T-cell (primary cell): ENCODE results near the gene DPRX. TPM values are rescaled to one million over a fixed set of nuclear protein-coding genes. Genes with fewer than 3 reads are reported as not detected.

Experiments
- ATAC-seq, 4 experiments: fragments of 200-7000 bp in 3 of 4; fragments of 150-1000 bp in 1 of 4; cut with Tn5 transposase; replicated peaks in 1 of 4; 1 replicate in 3 of 4; 2 replicates in 1 of 4; pipeline ENCODE4 v1.10.0; 2021; ENCODE audit warnings: moderate library complexity in 3 of 4, mild to moderate bottlenecking in 2 of 4, moderate number of reproducible peaks in 1 of 4
- CTCF ChIA-PET, 2 donors: fragments of 300-600 bp; sonication (Branson Sonifier 250); formaldehyde crosslinking; loops; one replicate each; lab custom pipeline; 2022; ENCODE audit warnings: antibody characterized with exemption in 2 of 2; lab: Charles Lee
- POLR2A ChIA-PET, 2 donors: fragments of 300-600 bp; sonication (Branson Sonifier 250); formaldehyde crosslinking; loops; one replicate each; lab custom pipeline; 2022; ENCODE audit warnings: antibody characterized with exemption in 2 of 2; lab: Charles Lee
- DNase-seq, 35 experiments: peaks; one replicate each; pipeline versions ENCODE4 v3.0.0 to v3.0.0-alpha.2; 2013 to 2023
- H3K27ac ChIP-seq: one replicate; pipeline ENCODE4 v1.5.1; 2013; ENCODE audit warnings: low read length
- H3K27me3 ChIP-seq, 2 experiments: replicated peaks in 1 of 2; 1 replicate in 1 of 2; 2 replicates in 1 of 2; pipeline versions ENCODE4 v1.6.1 to v1.7.0; 2013; ENCODE audit warnings: low read length in 1 of 2, mixed read lengths in 1 of 2; ENCODE audit not compliant: control insufficient read depth in 2 of 2, insufficient read depth in 2 of 2; ENCODE audit errors: extremely low read depth in 1 of 2
- H3K36me3 ChIP-seq, 2 donors: 1 replicate in 1 of 2; 2 replicates in 1 of 2; pipeline versions ENCODE4 v1.6.1 to v1.7.0; 2013; ENCODE audit warnings: low read length in 1 of 2; ENCODE audit not compliant: control insufficient read depth in 2 of 2, insufficient read depth in 1 of 2; ENCODE audit errors: extremely low read depth in 1 of 2
- H3K4me1 ChIP-seq, 2 experiments: 1 replicate in 1 of 2; 2 replicates in 1 of 2; pipeline versions ENCODE4 v1.6.1 to v1.7.0; 2013; ENCODE audit warnings: low read length in 2 of 2, mixed read lengths in 1 of 2; ENCODE audit not compliant: insufficient read depth in 2 of 2, control insufficient read depth in 1 of 2; ENCODE audit errors: extremely low read depth in 1 of 2
- H3K4me3 ChIP-seq, 2 donors: 1 replicate in 1 of 2; 2 replicates in 1 of 2; pipeline versions ENCODE4 v1.5.1 to v1.7.0; 2013; ENCODE audit warnings: mild to moderate bottlenecking in 2 of 2, low read length in 1 of 2, moderate library complexity in 1 of 2; ENCODE audit not compliant: control insufficient read depth in 1 of 2; ENCODE audit errors: extremely low read depth in 1 of 2
- H3K9me3 ChIP-seq: 2 replicates; pipeline ENCODE4 v1.7.0; 2013
- H3K27ac Mint-ChIP-seq, 2 donors: one replicate each; pipeline ENCODE4 v1.8.0; 2020 to 2021; ENCODE audit warnings: mild to moderate bottlenecking in 2 of 2, mixed read lengths in 2 of 2
- H3K27me3 Mint-ChIP-seq, 2 donors: one replicate each; pipeline ENCODE4 v1.8.0; 2021 to 2022; ENCODE audit warnings: mixed read lengths in 2 of 2
- H3K36me3 Mint-ChIP-seq: one replicate; pipeline ENCODE4 v1.8.0; 2021; ENCODE audit warnings: mixed read lengths
- H3K4me1 Mint-ChIP-seq, 3 donors: one replicate each; pipeline ENCODE4 v1.8.0; 2020 to 2022; ENCODE audit warnings: mixed read lengths in 3 of 3, mild to moderate bottlenecking in 1 of 3
- H3K4me3 Mint-ChIP-seq, 3 donors: one replicate each; pipeline ENCODE4 v1.8.0; 2020 to 2022; ENCODE audit warnings: mild to moderate bottlenecking in 3 of 3, mixed read lengths in 3 of 3, moderate library complexity in 3 of 3
- H3K9me3 Mint-ChIP-seq, 3 donors: one replicate each; pipeline ENCODE4 v1.8.0; 2020 to 2022; ENCODE audit warnings: mixed read lengths in 3 of 3
- WGBS: methylation state at CpG from one replicate; pipeline ENCODE4 v1.1.5; 2013; ENCODE audit warnings: missing lambda C conversion rate; ENCODE audit not compliant: insufficient coverage; 5-methylcytosine and 5-hydroxymethylcytosine counted together
- total RNA-seq, 35 experiments: library from RNA in 6 of 35; stranded (reverse) in 6 of 35; fragments of 120-200 nt in 1 of 35; gene quantifications; one replicate each; pipeline versions ENCODE4 v1.2.1 to v1.2.4 and lab custom pipeline; 2013 to 2026

DPRX gene
- total RNA-seq, 5 donors from 2014 or later (not counting 1 experiment from before 2014, with no cell fraction given): not detected

GRCh38 chr19:53642381-53643099, 10.7 kb downstream of the DPRX start:
- Mint-ChIP-seq H3K4me3 (no peak overlapping the region), H3K4me1 (no peaks in the 10 kb centered on the region), H3K27me3 (no peaks in the 10 kb centered on the region), H3K9me3 (peaks cover 0 to 18% (median 4%) of the 10 kb centered on the region in 3 donors), H3K27ac (no peak overlapping the region), H3K36me3 (no peaks in the 10 kb centered on the region)
- no peak for DNase-seq
- Histone ChIP-seq H3K9me3 (no peaks in the 10 kb centered on the region), H3K4me3 (no peak overlapping the region), H3K27ac (no peak overlapping the region), H3K36me3 (no peaks in the 10 kb centered on the region), H3K27me3 (no peaks in the 10 kb centered on the region), H3K4me1 (no peaks in the 10 kb centered on the region)
- ChIA-PET CTCF (no interaction called here), POLR2A (no interaction called here)
- no peak for ATAC-seq
- 84% methylated on average over 8 of the region's 8 CpGs for WGBS

- no peaks in the 10 kb centered on the region for H3K4me1 Mint-ChIP-seq
- 83% methylated on average over 2 of the region's 4 CpGs for WGBS
- Histone ChIP-seq H3K9me3 (no peaks in the 10 kb centered on the region), H3K36me3 (no peaks in the 10 kb centered on the region), H3K4me3 (no peak overlapping the region), H3K27ac (no peak overlapping the region), H3K27me3 (no peaks in the 10 kb centered on the region), H3K4me1 (no peaks in the 10 kb centered on the region)
- no peak overlapping the region for H3K27ac Mint-ChIP-seq
- no peaks in the 10 kb centered on the region for H3K27me3 Mint-ChIP-seq
- peaks cover 0 to 18% (median 4%) of the 10 kb centered on the region in 3 donors for H3K9me3 Mint-ChIP-seq
- ChIA-PET CTCF (no interaction called here), POLR2A (no interaction called here)
- H3K36me3 Mint-ChIP-seq: no peaks in the 10 kb centered on the region
- ATAC-seq: no peak
- no peak overlapping the region for H3K4me3 Mint-ChIP-seq
- DNase-seq: no peak
These were observed 12.4 kb downstream of the DPRX start for GRCh38 chr19:53644061-53644816.

GRCh38 chr19:53646144-53646543, 14.3 kb downstream of the DPRX start:
- H3K27me3 ChIP-seq: no peaks in the 10 kb centered on the region
- ATAC-seq: no peak
- H3K4me1 Mint-ChIP-seq: no peaks in the 10 kb centered on the region
- peaks cover 0 to 21% (median 7%) of the 10 kb centered on the region in 3 donors for H3K9me3 Mint-ChIP-seq
- no peaks in the 10 kb centered on the region for H3K4me1 ChIP-seq
- no peak overlapping the region for H3K4me3 Mint-ChIP-seq
- H3K36me3 Mint-ChIP-seq: no peaks in the 10 kb centered on the region
- H3K36me3 ChIP-seq: no peaks in the 10 kb centered on the region
- WGBS: no CpG with 5 or more reads among the region's 2 CpGs
- H3K27me3 Mint-ChIP-seq: no peaks in the 10 kb centered on the region
- H3K27ac Mint-ChIP-seq: no peak overlapping the region
- ChIA-PET CTCF (no interaction called here), POLR2A (no interaction called here)
- DNase-seq: no peak
- no peaks in the 10 kb centered on the region for H3K9me3 ChIP-seq
- no peak overlapping the region for H3K27ac ChIP-seq
- H3K4me3 ChIP-seq: no peak overlapping the region

GRCh38 chr19:53647350-53647749, 15.6 kb downstream of the DPRX start:
- H3K27me3 ChIP-seq: no peaks in the 10 kb centered on the region
- Mint-ChIP-seq H3K36me3 (no peaks in the 10 kb centered on the region), H3K27ac (no peak overlapping the region), H3K9me3 (peaks cover 0 to 18% (median 4%) of the 10 kb centered on the region in 3 donors), H3K27me3 (no peaks in the 10 kb centered on the region), H3K4me3 (no peak overlapping the region), H3K4me1 (no peaks in the 10 kb centered on the region)
- POLR2A ChIA-PET: no interaction called here
- ATAC-seq (no peak), DNase-seq (no peak)
- CTCF ChIA-PET: no interaction called here
- no peaks in the 10 kb centered on the region for H3K4me1 ChIP-seq
- H3K27ac ChIP-seq: no peak overlapping the region
- no peaks in the 10 kb centered on the region for H3K36me3 ChIP-seq
- 94% methylated on average over 13 of the region's 13 CpGs for WGBS
- H3K4me3 ChIP-seq: no peak overlapping the region
- H3K9me3 ChIP-seq: no peaks in the 10 kb centered on the region

- H3K27ac Mint-ChIP-seq: no peak overlapping the region
- no peaks in the 10 kb centered on the region for H3K4me1 Mint-ChIP-seq
- Histone ChIP-seq H3K36me3 (no peaks in the 10 kb centered on the region), H3K4me1 (no peaks in the 10 kb centered on the region), H3K27me3 (no peaks in the 10 kb centered on the region), H3K4me3 (no peak overlapping the region), H3K9me3 (no peaks in the 10 kb centered on the region), H3K27ac (no peak overlapping the region)
- ChIA-PET POLR2A (no interaction called here), CTCF (no interaction called here)
- no peaks in the 10 kb centered on the region for H3K27me3 Mint-ChIP-seq
- WGBS: 94% methylated on average over 30 of the region's 33 CpGs
- no peaks in the 10 kb centered on the region for H3K36me3 Mint-ChIP-seq
- ATAC-seq (no peak), DNase-seq (no peak)
- peaks cover 0 to 14% (median 4%) of the 10 kb centered on the region in 3 donors for H3K9me3 Mint-ChIP-seq
- no peak overlapping the region for H3K4me3 Mint-ChIP-seq
These were observed 16.0 kb downstream of the DPRX start for GRCh38 chr19:53647792-53648191.

GRCh38 chr19:53649746-53650593, 18.2 kb downstream of the DPRX start:
- Mint-ChIP-seq H3K36me3 (no peaks in the 10 kb centered on the region), H3K27me3 (no peaks in the 10 kb centered on the region), H3K4me3 (no peak overlapping the region), H3K9me3 (peaks cover 2 to 6% (median 5%) of the 10 kb centered on the region in 3 donors), H3K27ac (no peak overlapping the region), H3K4me1 (no peaks in the 10 kb centered on the region)
- Histone ChIP-seq H3K27ac (no peak overlapping the region), H3K36me3 (no peaks in the 10 kb centered on the region), H3K9me3 (no peaks in the 10 kb centered on the region), H3K27me3 (no peaks in the 10 kb centered on the region), H3K4me3 (peak overlapping the region in 1 of 2 donors; percentile 15), H3K4me1 (no peaks in the 10 kb centered on the region)
- CTCF ChIA-PET: no interaction called here
- POLR2A ChIA-PET: no interaction called here
- ATAC-seq (no peak), DNase-seq (no peak)
- WGBS: 92% methylated on average over 17 of the region's 34 CpGs
